ENCODE data around the gene KRT35.

KRT35 gene

GRCh38 chr17:41512546-41513167, 31.7 kb upstream of the KRT35 start:
- no peak for DNase-seq (ENCODE audit: low read depth in 1 of 2, low spot score in 1 of 2)

DNA sequence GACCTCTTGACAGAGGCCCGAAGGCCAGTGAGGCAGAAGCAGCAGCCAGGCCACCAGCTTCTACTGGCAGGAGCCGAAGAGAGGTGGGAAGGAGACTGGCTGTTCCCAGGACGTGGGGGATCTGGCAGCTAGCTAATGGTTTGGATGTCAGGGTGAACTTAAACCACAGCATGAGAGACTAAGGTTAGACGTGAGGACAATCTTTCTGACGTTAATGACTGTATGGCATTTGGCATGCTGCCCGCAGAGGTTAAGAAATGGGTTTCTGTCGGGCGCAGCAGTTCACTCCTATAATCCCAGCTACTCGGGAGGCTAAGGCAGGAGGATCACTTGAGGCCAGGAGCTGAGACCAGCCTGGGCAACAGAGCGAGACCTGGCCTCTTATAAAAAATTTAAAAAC, 30.8 kb upstream of the KRT35 start:
- DNase-seq (ENCODE audit: low read depth in 1 of 2, low spot score in 1 of 2), result no peak

DNA sequence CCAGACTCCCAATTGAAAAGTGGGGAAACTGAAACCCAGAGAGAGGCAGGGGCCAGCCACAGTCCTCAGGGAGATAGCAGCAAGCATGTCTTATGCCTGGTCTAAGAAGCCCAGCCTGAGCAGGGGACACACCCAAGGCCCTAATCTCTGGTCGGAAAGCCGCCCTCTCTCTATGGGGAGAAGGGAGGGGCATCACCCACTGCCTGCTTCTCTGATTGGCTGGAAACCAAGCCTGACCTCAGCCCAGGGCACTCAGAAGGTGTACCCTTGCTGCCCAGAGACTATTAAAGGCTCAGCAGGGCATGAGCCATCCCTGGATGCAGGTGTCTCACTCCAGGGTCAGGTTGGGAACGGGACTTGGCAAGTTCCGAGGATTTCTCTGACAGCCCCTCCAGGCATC, 30.2 kb upstream of the KRT35 start:
- no peak for DNase-seq (ENCODE audit: low read depth in 1 of 2, low spot score in 1 of 2)

- DNase-seq (ENCODE audit: low read depth in 1 of 2, low spot score in 1 of 2), result no peak
Measured at GRCh38 chr17:41510251-41511065, 29.5 kb upstream of the KRT35 start.

- no peak for DNase-seq (ENCODE audit: low read depth in 1 of 2, low spot score in 1 of 2)
Measured at GRCh38 chr17:41507315-41507880, 26.4 kb upstream of the KRT35 start.

DNA sequence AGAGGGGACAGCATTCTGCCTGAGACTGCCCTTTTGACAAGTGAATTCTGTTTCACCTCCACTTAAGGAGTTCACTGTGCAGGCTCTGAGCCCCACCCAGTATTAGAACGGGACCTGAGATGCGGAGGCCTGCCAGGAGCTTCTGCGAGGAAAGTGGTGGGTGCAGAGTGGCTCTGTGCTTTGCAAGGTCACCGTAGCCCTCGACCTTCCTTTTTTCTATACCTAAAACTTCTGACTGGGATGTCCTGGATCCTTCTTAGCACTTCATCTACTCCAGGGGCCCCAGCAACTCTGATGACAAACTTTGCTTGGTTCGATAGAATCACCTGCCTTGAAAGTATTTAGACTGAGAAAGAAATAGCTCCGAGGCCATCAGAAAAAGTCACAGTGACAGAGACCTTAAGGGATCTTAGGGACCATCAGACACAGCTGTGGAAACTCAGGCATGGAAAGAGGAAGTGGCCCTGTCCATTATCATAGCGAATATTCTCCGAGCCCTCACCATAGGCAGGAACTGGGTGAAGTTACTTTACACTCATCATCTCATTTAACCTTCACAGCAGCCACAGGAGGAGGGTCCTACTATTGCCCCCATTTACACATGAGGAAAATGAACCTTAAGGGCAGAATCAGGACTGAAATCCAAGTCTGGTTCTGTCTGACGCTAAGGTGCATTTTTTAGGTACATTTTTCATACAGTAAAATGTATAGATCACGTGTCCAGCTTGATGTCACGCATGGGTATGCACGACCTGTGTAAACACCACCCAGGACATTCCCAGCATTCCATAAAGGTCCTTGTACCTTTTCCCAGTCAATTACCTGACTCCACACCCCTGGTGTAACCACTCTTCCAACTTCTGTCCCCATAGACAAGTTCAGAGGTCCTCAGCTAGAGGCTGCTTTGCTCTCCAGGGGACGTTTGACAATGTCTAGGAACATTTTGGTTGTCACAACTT, 25.1 kb upstream of the KRT35 start:
- DNase-seq (ENCODE audit: low read depth in 1 of 2, low spot score in 1 of 2), result no peak

DNA sequence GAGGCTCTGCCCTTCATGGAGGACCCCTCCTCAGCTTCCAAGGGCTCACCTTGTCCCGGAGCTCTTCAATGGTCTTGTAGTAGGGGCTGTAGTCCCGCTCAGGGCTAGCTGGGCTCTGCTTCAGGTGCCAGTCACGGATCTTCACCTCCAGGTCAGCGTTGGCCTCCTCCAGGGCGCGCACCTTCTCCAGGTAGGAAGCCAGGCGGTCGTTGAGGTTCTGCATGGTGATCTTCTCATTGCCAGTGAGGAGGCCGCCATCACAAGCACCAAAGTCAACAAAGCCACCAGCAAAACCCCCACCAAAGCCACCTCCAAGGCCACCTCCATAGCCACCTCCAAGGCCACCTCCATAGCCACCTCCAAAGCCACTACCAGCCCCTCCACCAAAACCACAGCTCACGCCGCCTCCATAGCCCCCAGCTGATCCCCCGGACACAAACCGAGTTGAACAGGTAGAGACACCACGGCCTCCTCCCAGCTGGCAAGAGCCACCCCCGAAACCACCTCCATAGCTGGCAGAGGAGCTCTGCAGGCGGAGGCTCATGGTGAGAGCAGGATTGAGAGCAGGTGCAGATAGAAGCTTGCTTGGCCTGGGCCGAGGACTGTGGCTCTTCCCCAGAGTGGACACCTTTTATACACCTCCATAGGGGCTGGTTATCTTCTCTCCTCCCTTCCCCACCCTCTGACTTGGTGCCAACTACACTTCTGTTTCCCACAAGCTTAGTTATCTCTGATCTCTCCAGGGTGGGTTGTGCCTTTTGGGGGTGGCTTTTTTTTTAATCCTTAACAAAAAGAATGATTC, 24.3 kb upstream of the KRT35 start, which contains the start of gene KRT13:
Gene KRT13 (minus strand): TSS at position 606 of the 802 bp plus-strand sequence. CDS start 62 bp downstream, at position 544.
- DNase-seq (ENCODE audit: low read depth in 1 of 2, low spot score in 1 of 2), result no peak

DNA sequence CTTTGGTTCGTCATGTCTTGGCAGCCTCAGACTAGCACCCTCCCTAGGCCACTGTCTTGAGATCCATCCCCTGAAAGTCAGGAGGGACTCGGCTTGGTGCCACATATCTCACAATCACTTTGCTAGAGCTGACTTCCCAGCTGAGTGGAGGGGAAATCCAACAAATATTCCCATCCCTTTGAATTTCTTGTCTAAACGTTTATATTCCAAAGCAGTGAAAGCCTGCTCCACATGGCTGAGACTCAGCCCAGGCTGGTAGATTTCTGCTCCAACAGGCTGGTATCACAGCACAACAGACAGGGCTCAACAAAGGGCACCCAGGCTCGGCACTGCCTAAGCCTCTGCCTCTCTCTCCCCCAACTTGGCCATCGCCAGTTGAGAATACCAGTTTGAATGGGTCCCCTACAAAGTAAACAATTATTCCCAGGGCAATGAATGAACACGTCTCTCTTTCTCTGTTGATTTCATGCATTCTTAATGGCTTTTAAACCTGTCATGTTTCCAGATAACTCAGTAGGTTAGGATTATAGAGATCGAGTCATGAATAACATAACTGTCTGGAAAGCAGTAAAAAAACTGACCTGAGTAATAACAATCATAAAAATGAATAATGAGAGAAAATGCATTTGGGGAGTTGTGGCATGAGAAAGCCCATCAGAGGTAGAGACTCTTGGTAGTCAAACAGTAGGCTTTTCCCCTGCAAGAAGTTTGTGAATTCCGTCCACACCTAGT, 23.5 kb upstream of the KRT35 start:
- DNase-seq (ENCODE audit: low read depth in 1 of 2, low spot score in 1 of 2), result no peak

GRCh38 chr17:41503202-41503601, 22.3 kb upstream of the KRT35 start:
- DNase-seq (ENCODE audit: low read depth in 1 of 2, low spot score in 1 of 2), result no peak

- DNase-seq (ENCODE audit: low read depth in 1 of 2, low spot score in 1 of 2), result no peak
Measured at GRCh38 chr17:41500131-41500911, 19.4 kb upstream of the KRT35 start.

GRCh38 chr17:41499714-41500113, 18.8 kb upstream of the KRT35 start:
- DNase-seq (ENCODE audit: low read depth in 1 of 2, low spot score in 1 of 2), result no peak

DNA sequence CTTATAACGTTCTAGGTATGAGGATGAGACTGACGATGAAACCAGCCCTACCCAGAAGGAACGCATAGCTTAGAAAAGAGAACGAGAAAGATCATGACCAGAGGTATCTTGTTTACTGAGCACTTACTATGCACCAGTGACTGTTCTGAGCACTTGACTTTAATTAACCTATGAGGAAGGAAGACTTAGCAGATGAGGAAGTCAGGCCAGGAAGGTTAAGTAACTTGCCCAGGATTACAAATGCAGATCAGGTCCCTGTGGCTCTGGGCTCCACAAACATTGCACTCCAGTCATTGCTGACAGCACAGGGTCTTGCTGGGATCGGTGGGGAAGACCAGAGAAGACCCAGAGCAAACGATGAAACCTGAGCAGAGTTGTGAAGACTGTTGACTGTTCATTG, 17.3 kb upstream of the KRT35 start:
- DNase-seq (ENCODE audit: low read depth in 1 of 2, low spot score in 1 of 2), result no peak

GRCh38 chr17:41496803-41497484, 16.0 kb upstream of the KRT35 start:
- peak; percentile 9 to 30 for DNase-seq (ENCODE audit: low read depth in 1 of 2, low spot score in 1 of 2)

DNA sequence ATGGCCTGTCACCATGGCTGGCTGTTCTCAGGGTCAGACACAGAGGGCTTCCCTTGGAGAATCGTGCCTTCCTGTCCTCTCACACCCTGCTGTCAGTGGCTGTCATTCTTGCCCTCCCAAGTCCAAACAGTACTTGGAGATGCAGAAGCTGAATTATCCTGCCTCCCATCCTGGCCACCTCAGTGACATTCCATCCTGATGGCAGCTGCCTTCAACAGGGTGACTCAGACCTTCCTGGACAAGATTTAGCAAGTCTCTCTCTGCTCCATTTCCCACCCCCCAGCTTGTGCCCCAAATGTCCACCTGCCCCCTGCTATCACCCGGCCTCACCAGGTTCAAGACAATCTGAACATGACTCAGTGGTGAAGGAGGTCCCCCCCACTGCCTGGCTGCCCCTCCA, 13.6 kb upstream of the KRT35 start:
- DNase-seq (ENCODE audit: low read depth in 1 of 2, low spot score in 1 of 2), result no peak

GRCh38 chr17:41492771-41493170, 11.8 kb upstream of the KRT35 start:
- DNase-seq (ENCODE audit: low read depth in 1 of 2, low spot score in 1 of 2), result no peak

GRCh38 chr17:41492351-41492750, 11.4 kb upstream of the KRT35 start:
- DNase-seq (ENCODE audit: low read depth in 1 of 2, low spot score in 1 of 2), result no peak

DNA sequence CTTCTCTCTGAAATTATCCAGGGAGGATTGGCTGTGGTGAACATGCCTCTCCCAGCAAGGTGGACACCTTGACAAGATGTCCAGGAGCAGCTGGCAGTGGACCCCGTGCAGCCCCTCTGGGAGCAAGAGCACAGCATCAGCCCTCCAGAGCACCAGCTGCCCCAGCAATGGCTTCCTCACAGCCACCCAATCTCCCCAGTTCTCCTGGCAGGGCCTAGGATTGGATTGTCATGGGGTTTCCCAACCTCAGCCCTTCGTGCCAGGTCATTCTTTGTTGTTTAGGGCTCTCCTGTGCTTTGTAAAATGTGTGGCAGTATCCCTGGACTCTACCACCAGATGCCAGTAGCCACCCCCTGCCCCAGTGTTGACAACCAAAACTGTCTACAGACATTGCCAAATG, 10.5 kb upstream of the KRT35 start:
- DNase-seq (ENCODE audit: low read depth in 1 of 2, low spot score in 1 of 2), result no peak
